ENCODE results near the gene PSMD4. TPM values are rescaled to one million over a fixed set of nuclear protein-coding genes. Genes with fewer than 3 reads are reported as not detected.

PSMD4 gene
- total RNA-seq, 1 experiment from 2014 or later = 207 TPM

- no peak overlapping the region for H3T11ph ChIP-seq (ENCODE audit: low read length)
- WGBS (ENCODE audit: extremely low coverage, insufficient read length, low lambda C conversion rate) = no CpG with 5 or more reads among the region's 44 CpGs
- H3K56ac ChIP-seq (ENCODE audit: insufficient read length, low read depth, low read length) = no peak overlapping the region
- H4K20me1 ChIP-seq (ENCODE audit: control insufficient read depth, insufficient read depth, insufficient read length) = peaks cover 3% of the 10 kb centered on the region
- H3K79me2 ChIP-seq (ENCODE audit: insufficient read depth, low read length) = peaks cover 8% of the 10 kb centered on the region; the same call in 1 of the 2 replicates
- H3K23ac ChIP-seq (ENCODE audit: insufficient read length, low read depth, low read length) = no peak overlapping the region
- DNase-seq = no peak
- no peak overlapping the region for H2AFZ ChIP-seq (ENCODE audit: low read length)
- H2BK15ac ChIP-seq (ENCODE audit: low read depth, low read length) = no peak overlapping the region
- no peak for TF ChIP-seq CTCF (conservative IDR thresholded peaks at IDR 0.05)
- no peak overlapping the region for H4K5ac ChIP-seq (ENCODE audit: insufficient read length, low read depth, low read length)
- H4K8ac ChIP-seq (replicated peaks; ENCODE audit: insufficient read length, low read depth, low read length) = no peak overlapping the region
- no peaks in the 10 kb centered on the region; the same call in 1 of the 2 replicates for H3K27me3 Mint-ChIP-seq (ENCODE audit: low read depth)
- peak overlapping the region; percentile 95 to 97 for H3K4me3 Mint-ChIP-seq
- no peak overlapping the region for H2BK20ac ChIP-seq (ENCODE audit: low read depth, low read length, poor library complexity, severe bottlenecking)
- peak overlapping the region; percentile 10; the same call in 1 of the 2 replicates for H3K14ac ChIP-seq (ENCODE audit: insufficient read depth, low read length)
- H2AK5ac ChIP-seq (ENCODE audit: insufficient read length, low read length) = no peak overlapping the region
- peak overlapping the region; percentile 53 for H3K9ac ChIP-seq (ENCODE audit: extremely low read depth, insufficient read length, low read length)
- no peaks in the 10 kb centered on the region for H3K9me3 ChIP-seq (ENCODE audit: control insufficient read depth, low read depth, low read length)
- peak overlapping the region; percentile 59 for H3K4me2 ChIP-seq (ENCODE audit: insufficient read depth, insufficient read length, low read length)
- H3K23me2 ChIP-seq (ENCODE audit: insufficient read length, low read depth, low read length, poor library complexity, severe bottlenecking) = peaks cover 7% of the 10 kb centered on the region
- peak overlapping the region; percentile 56 for H3K18ac ChIP-seq (ENCODE audit: insufficient read length, low read depth, low read length)
- no peak overlapping the region for H4K91ac ChIP-seq (ENCODE audit: insufficient read length, low read depth, low read length)
- no peak overlapping the region for H2BK120ac ChIP-seq (ENCODE audit: low read depth, low read length, poor library complexity, severe bottlenecking)
- no peak overlapping the region for H2BK12ac ChIP-seq (ENCODE audit: insufficient read length, low read depth, low read length)
- H3K4ac ChIP-seq (ENCODE audit: low read depth, low read length) = no peak overlapping the region
- peaks cover 19 to 25% of the 10 kb centered on the region in 2 experiments for H3K4me1 Mint-ChIP-seq
- H3K4me1 ChIP-seq (ENCODE audit: insufficient read depth, low read length) = no peaks in the 10 kb centered on the region
- H3K36me3 Mint-ChIP-seq (ENCODE audit: insufficient read depth in 1 of 3, low read depth in 3 of 3) = peaks cover 28 to 41% (median 37%) of the 10 kb centered on the region in 3 experiments; a peak in 6 of 7 replicates
- H3K9me3 Mint-ChIP-seq = no peaks in the 10 kb centered on the region
- no peaks in the 10 kb centered on the region for H3K79me1 ChIP-seq (ENCODE audit: insufficient read depth, low read depth, low read length, poor library complexity, severe bottlenecking)
- no peaks in the 10 kb centered on the region for H3K27me3 ChIP-seq (ENCODE audit: insufficient read depth, low read length)
- no peak overlapping the region for H3K27ac ChIP-seq (ENCODE audit: insufficient read length, low read depth, low read length)
- H3K27ac Mint-ChIP-seq = peak overlapping the region; percentile 91 to 97 (median 94)
- H2BK5ac ChIP-seq (ENCODE audit: insufficient read length, low read length) = no peak overlapping the region
These were observed 28.6 kb downstream of the PSMD4 start for GRCh38 chr1:151282883-151283725.

All from H9 (cell line).